Psoas muscle (tissue), 8 donors: ENCODE measurements around the gene KBTBD3. TPM values are rescaled to one million over a fixed set of nuclear protein-coding genes. Genes with fewer than 3 reads are reported as not detected.

Experiments used
- ATAC-seq, 4 donors: fragments of 200-7000 bp; cut with Tn5 transposase; one replicate each; pipeline ENCODE4 v1.9.1; 2020; ENCODE audit warnings: moderate library complexity in 3 of 4, mild to moderate bottlenecking in 2 of 4
- DNase-seq, 2 donors: peaks; one replicate each; pipeline ENCODE4 v3.0.0-alpha.2; 2020
- H3K27ac ChIP-seq: fragments of 200-600 bp; one replicate; pipeline ENCODE4 v1.8.0; 2022
- H3K27me3 ChIP-seq, 3 donors: fragments of 200-600 bp in 1 of 3; one replicate each; pipeline versions ENCODE4 v1.6.1 to v1.8.0; 2013 to 2022; ENCODE audit warnings: low read length in 2 of 3, mild to moderate bottlenecking in 2 of 3, moderate library complexity in 1 of 3; ENCODE audit not compliant: insufficient read depth in 3 of 3
- H3K36me3 ChIP-seq, 2 donors: fragments of 200-600 bp in 1 of 2; one replicate each; pipeline versions ENCODE4 v1.6.1 to v1.8.0; 2013 to 2022; ENCODE audit warnings: low read depth in 1 of 2, mild to moderate bottlenecking in 1 of 2, moderate library complexity in 1 of 2; ENCODE audit not compliant: insufficient read depth in 1 of 2
- H3K4me1 ChIP-seq: fragments of 200-600 bp; one replicate; pipeline ENCODE4 v1.8.0; 2022
- H3K4me3 ChIP-seq: fragments of 200-600 bp; one replicate; pipeline ENCODE4 v1.8.0; 2022; ENCODE audit warnings: mild to moderate bottlenecking
- H3K9me3 ChIP-seq: fragments of 200-600 bp; one replicate; pipeline ENCODE4 v1.8.0; 2022
- WGBS, 3 donors: extraction: QIAGEN DNeasy Blood & Tissue Kit; methylation state at CpG; one replicate each; pipeline versions ENCODE4 v1.1.6 to v1.1.7; 2013; 5-methylcytosine and 5-hydroxymethylcytosine counted together
- intact Hi-C, 2 donors: fragments of 100-400 bp; cut with DNase I; formaldehyde crosslinking; loops; one replicate each; pipeline versions ENCODE4 v1.11.0 to v1.14.2; 2022
- polyA plus RNA-seq, 3 donors: library from polyadenylated mRNA; stranded (reverse); fragments of 200-250 nt; gene quantifications; one replicate each; pipeline ENCODE4 v1.2.3, GENCODE V29; 2013
- total RNA-seq, 4 donors: library from RNA; stranded (reverse); fragmentation: NEBNext Ultra II Directional in 2 of 4; extraction: Animal tissue kit (Norgen Biotek cat#: 25700) in 2 of 4; gene quantifications; one replicate each; pipeline versions ENCODE4 v1.2.1 to v1.2.4, GENCODE V29; 2021 to 2023
- TF ChIP-seq, protein P1 (sequence below): fragments of 200-600 bp; IDR thresholded peaks from one replicate; pipeline ENCODE4 v1.8.0; 2022; ENCODE audit warnings: antibody characterized with exemption
- donor health status: healthy with polysubstance abuse.
- donor health status: DM: no; HTN: no; CAD: no; lungs with moderate emphysema.
- donor health status: Bipolar disorder and iron deficiency.
- donor health status: healthy.
- donor health status: DM: yes; HTN: yes; CAD: no.
- donor health status: DM: no; HTN: no; CAD: no.
- donor health status: DM: no; HTN: no; CAD: no.
- donor health status: DM: yes; HTN: yes; CAD: no.

Gene KBTBD3
- total and polyA plus RNA-seq, 7 donors: 0.89 to 4.6 (median 3.2) TPM

DNA sequence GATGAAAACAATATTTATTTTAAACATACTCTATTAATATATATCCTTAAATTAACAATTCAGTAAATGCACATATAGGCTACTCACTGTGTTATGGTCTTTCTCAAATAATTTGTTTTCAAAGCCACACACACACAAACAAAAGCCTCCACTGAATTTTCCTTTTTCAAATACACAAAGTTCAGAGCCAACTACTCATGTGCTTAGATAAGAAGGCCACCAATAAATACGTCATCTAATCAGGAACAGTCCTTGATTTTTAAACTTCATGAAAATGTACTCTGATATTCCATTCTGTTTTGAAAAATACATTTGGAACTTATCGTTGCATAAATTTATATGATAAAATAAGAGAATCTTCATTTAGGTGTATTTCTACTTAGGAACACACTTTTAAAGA is 26.0 kb downstream of the KBTBD3 start:
- Histone ChIP-seq H3K4me1 (no peaks in the 10 kb centered on the region), H3K27ac (no peak overlapping the region), H3K27me3 (no peaks in the 10 kb centered on the region), H3K9me3 (no peaks in the 10 kb centered on the region), H3K36me3 (peaks cover 0 to 9% of the 10 kb centered on the region in 2 donors), H3K4me3 (no peak overlapping the region)
- intact Hi-C loops: no loop called here
- WGBS, 3 donors: 89 to 93% (median 90%) methylated on average over 2 of the region's 2 CpGs
- DNase-seq: no peak
- ATAC-seq: no peak
- TF ChIP-seq, protein P1, sequence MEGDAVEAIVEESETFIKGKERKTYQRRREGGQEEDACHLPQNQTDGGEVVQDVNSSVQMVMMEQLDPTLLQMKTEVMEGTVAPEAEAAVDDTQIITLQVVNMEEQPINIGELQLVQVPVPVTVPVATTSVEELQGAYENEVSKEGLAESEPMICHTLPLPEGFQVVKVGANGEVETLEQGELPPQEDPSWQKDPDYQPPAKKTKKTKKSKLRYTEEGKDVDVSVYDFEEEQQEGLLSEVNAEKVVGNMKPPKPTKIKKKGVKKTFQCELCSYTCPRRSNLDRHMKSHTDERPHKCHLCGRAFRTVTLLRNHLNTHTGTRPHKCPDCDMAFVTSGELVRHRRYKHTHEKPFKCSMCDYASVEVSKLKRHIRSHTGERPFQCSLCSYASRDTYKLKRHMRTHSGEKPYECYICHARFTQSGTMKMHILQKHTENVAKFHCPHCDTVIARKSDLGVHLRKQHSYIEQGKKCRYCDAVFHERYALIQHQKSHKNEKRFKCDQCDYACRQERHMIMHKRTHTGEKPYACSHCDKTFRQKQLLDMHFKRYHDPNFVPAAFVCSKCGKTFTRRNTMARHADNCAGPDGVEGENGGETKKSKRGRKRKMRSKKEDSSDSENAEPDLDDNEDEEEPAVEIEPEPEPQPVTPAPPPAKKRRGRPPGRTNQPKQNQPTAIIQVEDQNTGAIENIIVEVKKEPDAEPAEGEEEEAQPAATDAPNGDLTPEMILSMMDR: no peak

DNA sequence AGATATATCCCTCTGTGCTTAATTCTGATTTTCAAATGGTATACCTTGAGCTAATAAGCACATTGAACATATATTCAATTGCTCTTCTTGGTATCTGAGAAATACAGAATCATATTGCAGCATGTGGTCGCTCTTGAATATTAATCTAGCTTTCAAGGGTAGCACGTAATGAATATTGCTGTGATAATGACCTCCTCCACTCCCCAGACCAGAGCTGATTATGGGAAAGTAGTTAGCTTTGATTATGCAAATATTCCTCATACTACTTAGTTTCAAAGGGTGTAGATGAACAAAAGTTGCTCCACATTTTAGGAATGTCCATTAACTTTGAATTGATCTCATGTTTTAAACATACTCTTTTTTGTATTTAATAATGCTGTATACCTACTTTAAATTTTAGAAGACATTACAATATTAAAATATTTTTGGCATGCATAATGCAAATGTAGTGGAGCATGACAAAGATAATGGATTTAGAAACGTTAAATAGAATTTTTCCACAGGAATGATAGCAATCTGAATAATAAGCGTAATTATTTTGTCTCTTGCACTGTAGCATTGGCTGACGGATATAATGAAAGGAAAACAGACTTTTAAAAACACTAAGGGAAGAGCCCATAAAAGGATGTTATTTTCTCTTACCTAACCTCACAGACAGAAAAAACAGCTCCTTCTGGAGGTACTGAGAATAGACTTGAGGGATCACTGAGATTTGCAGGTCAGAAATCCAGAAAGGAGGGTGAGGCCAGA is 27.2 kb downstream of the KBTBD3 start:
- WGBS, 3 donors: 68 to 78% (median 77%) methylated on average over 5 of the region's 5 CpGs
- intact Hi-C loops: no loop called here
- no peak for DNase-seq
- H3K36me3 ChIP-seq: no peaks in the 10 kb centered on the region
- H3K27me3 ChIP-seq: no peaks in the 10 kb centered on the region
- ATAC-seq: no peak
- H3K27ac ChIP-seq: no peak overlapping the region
- TF ChIP-seq, protein P1: no peak
- no peaks in the 10 kb centered on the region for H3K4me1 ChIP-seq
- H3K9me3 ChIP-seq: no peaks in the 10 kb centered on the region
- no peak overlapping the region for H3K4me3 ChIP-seq

DNA sequence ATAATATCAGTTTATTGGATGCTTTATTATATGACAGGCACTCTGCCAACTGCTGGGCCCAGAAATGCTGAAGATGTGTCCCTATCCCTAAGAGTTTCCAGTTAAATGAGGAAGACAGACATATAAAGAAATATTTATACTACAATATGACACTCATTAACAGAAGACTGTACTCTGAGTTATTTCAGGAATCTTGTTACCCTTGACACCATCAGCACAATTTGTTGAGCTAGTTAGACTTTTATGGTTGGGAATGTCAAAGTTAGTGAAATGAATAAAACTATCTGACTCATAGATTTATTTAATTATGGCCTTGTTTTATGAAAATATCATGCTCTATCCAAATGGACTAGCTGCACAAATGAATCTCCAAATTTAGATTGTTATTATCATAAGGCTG is 29.5 kb downstream of the KBTBD3 start:
- Histone ChIP-seq H3K27ac (no peak overlapping the region), H3K9me3 (no peaks in the 10 kb centered on the region), H3K4me1 (no peaks in the 10 kb centered on the region), H3K36me3 (no peaks in the 10 kb centered on the region), H3K4me3 (no peak overlapping the region), H3K27me3 (no peaks in the 10 kb centered on the region)
- TF ChIP-seq, protein P1: no peak
- ATAC-seq: no peak
- no peak for DNase-seq
- intact Hi-C loops: no loop called here

DNA sequence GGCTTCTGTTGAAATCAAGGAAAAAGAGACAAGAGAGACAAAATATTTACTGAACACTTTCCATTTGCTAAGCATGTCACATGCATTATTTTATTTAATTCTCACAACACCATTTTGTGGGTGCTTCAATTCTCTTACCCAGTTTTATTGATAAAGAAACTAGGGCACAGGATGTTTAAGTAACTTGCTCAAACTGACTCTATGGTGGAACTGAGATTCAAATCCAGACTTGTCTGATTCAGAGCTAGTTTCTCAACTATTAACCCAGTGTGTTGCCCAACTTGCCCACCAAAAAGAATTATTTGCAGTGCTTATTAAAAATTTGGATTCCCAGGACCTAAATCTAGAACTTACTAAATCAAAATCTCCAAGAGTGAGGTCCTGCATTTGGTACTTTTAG is 33.6 kb downstream of the KBTBD3 start:
- TF ChIP-seq, protein P1: no peak
- Histone ChIP-seq H3K36me3 (no peaks in the 10 kb centered on the region), H3K27me3 (no peaks in the 10 kb centered on the region), H3K27ac (no peak overlapping the region), H3K4me3 (no peak overlapping the region), H3K4me1 (no peaks in the 10 kb centered on the region), H3K9me3 (no peaks in the 10 kb centered on the region)
- intact Hi-C loops: no loop called here
- DNase-seq (no peak), ATAC-seq (no peak)

DNA sequence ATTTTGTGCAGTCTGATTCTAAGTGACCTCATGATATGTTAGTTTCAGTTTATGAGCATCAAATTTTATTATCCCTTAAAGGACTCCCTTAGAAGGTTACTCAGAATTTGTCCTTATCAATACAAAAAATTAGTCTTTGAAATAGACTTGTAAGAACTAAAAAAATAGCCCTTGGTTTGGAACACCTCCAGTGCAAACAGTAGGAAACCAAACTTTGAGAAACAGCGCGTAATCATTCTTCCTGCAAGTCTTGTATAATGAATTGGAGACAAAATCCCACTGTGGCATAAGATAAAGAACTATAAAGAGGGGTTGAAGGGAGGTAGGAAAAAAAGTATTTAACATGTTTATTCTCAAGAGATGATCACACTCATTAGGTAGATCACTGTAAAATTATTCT is 44.3 kb downstream of the KBTBD3 start:
- intact Hi-C loops: no loop called here
- Histone ChIP-seq H3K27ac (no peak overlapping the region), H3K9me3 (no peaks in the 10 kb centered on the region), H3K4me3 (no peak overlapping the region), H3K27me3 (peaks cover 0 to 6% (median 2%) of the 10 kb centered on the region in 3 donors), H3K4me1 (no peaks in the 10 kb centered on the region), H3K36me3 (no peaks in the 10 kb centered on the region)
- ATAC-seq (no peak), DNase-seq (no peak)
- 89 to 96% (median 90%) methylated on average over 2 of the region's 2 CpGs for WGBS, 3 donors
- TF ChIP-seq, protein P1: no peak
